Activated CD4-positive, alpha-beta T cell treated with anti-CD3 and anti-CD28 coated beads, Interleukin-2, amount 50 U/mL, for 48 hours (primary cell): ENCODE results near the gene DAZL.

Source experiments
- DNase-seq, 2 experiments: peaks; one replicate each; pipeline ENCODE4 v3.0.0-alpha.2; 2020

The DAZL gene

DNA sequence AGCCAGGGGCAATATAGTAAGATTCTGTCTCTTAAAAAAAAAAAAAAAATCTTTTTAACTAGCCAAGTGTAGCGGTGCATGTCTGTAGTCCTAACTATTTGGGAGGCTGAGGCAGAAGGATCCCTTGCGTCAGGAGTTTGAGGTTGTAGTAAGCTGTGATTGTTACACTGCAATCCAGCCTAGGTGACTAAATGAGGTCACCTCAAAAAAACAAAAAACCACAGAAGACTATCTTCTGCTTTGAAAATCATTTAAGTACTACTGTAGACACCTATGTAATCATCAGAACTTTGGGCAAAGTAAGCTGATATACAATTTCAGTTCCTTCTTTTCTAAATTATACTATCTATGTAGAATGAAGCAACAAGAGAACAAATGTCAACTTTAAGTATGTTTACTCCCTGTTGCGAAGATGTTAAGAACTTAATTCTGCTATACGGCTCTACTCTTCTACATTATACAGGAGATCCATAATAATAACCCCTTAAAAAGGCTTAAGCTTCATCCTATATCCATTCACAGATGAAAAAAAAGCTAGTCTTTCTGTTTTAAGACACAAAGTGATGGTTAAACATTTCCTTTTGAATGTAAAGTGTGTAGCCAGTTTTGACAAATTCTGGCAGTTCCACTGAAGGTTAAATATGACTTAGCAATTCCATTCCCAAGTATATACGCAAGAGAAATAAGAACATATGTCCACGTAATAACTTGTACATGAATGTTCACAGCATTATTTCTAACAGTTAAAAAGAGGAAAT is 15.2 kb downstream of the DAZL start:
- no peak for DNase-seq

DNA sequence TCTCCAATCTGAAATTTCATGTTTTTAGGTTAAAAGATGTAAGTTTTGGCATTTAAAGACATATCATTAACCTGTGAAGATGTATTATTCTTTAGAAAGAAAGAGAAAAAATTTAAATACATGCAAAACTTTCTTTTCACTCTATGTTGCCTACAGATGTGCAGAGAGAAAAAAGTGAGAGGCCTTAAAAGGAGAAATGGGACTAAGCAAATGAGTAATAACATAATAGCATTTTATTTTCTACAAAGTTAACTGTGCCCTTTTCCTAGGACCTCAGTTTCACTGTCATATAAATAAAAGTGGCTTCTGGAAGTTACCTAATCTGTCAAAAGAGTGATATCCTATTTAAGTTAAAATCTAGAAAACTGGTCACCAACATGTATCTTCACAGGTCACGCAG is 16.1 kb downstream of the DAZL start:
- DNase-seq, result no peak

DNA sequence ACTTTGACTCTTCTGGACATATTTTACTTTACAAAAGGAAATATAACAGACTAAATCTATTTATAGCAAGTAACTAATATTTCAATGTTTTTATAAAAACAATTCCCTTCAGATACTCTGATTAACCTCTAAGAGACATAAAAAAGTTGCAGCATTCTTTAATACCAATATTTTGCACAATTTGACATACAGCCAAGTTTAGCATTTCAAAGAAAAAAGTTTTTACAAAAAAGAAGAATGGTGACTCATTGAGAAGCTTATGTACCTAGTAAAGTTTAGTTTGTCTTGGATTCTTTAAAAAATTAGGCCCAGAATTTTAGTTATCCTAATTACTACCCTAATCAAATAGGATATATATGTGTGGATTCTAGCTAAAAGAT is 17.6 kb downstream of the DAZL start:
- DNase-seq, result no peak

GRCh38 chr3:16587047-16587680 is 18.1 kb downstream of the DAZL start:
- no peak for DNase-seq

GRCh38 chr3:16584880-16585279 is 20.3 kb downstream of the DAZL start:
- DNase-seq, result no peak

DNA sequence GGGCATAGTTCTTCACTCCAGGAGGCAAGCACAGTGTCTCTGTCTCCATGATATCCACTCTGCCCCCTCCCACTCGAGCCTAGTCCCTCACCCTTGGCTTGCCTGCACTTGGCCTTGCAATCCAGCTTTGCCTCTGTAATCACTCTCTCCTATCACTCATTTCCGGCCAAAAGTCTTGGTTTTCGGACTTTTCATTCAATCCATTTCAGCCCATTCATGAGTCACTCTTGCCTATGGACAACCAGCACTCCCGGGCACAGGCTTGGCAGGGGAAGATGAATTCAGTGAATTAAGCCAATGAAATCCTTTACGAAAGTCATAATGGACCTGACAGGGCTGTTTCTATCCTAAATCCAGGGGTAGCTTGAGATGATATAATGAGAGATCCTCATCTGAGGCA is 21.7 kb downstream of the DAZL start:
- DNase-seq, result no peak

- no peak for DNase-seq
Observed at GRCh38 chr3:16570113-16570512, 35.1 kb downstream of the DAZL start.

DNA sequence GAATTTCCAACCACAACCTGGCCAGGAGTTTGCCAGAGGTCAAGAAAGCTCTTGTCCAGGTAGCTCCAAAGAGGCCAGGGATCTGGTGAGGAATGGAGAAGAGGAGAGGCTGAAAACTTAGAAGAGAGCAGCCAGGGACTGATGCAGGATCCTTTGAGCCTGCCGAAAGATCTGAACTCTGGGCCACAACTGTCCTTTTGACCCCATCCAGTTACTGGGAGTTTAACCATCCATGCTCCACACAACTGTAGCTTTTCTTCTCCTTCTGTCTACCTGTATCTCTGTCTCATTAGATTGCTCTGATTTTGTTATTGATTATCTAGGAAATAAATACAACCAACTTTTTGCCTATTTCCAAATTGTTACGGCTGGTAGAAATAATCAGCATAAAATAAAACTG is 36.7 kb downstream of the DAZL start:
- DNase-seq, result no peak

- no peak for DNase-seq
Observed at GRCh38 chr3:16568115-16568514, 37.1 kb downstream of the DAZL start.

GRCh38 chr3:16559653-16560365 is 45.4 kb downstream of the DAZL start:
- no peak for DNase-seq

GRCh38 chr3:16554126-16554525 is 51.1 kb downstream of the DAZL start:
- DNase-seq, result no peak

DNA sequence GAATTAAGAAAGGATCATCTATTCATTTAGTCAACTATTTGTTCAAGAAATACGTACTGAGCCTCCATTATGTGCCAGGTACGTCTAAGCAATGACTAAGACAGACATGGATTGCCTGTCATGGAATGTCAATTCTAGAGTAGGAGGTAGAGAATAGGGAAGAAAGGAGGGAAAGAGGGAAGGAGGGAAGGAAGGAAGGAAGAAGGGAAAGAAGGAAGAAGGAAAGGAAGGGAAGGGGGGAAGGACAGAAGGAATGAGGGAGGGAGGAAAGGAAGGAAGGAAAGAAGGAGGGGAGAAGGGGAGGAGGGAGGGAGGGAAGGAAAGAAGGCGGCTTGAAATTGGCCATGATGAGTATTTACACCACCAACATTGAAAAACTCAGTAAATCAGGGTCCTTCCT is 52.5 kb downstream of the DAZL start:
- DNase-seq, result no peak

- DNase-seq, result no peak
Observed at GRCh38 chr3:16551342-16551976, 53.8 kb downstream of the DAZL start.

DNA sequence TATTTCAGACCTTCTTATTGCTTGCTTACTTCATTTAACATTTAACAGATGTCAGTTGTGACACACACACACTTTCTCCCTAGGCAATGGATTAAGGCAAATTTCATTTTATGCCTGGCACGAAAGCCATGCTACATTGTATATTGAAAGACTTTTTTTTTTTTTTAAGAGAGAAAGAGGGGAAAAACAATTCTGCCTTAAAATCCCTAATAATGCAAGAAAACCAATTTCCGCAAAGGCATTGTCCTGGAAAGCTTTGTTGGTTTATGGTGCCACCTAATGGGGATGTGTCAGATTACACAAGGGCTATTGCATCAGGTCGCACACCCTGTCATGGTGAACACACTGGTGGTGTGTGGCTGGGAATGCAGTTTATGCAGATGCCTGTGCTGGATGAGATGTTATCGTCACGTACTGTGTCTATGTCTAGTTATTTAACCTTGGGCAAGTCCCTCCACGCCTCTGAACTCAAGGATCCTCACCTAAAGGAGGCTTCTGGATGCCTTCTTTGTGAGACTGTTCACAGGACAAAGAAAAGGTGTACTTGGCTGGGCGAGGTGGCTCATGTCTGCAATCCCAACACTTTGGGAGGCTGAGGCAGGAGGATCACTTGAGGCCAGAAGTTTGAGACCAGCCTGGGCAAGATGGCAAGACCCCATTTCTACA is 54.4 kb downstream of the DAZL start:
- peak; percentile 69 to 80 for DNase-seq

- no peak for DNase-seq
Observed at GRCh38 chr3:16550305-16550675, 54.9 kb downstream of the DAZL start.

GRCh38 chr3:16548721-16549120 is 56.5 kb downstream of the DAZL start:
- DNase-seq, result no peak

DNA sequence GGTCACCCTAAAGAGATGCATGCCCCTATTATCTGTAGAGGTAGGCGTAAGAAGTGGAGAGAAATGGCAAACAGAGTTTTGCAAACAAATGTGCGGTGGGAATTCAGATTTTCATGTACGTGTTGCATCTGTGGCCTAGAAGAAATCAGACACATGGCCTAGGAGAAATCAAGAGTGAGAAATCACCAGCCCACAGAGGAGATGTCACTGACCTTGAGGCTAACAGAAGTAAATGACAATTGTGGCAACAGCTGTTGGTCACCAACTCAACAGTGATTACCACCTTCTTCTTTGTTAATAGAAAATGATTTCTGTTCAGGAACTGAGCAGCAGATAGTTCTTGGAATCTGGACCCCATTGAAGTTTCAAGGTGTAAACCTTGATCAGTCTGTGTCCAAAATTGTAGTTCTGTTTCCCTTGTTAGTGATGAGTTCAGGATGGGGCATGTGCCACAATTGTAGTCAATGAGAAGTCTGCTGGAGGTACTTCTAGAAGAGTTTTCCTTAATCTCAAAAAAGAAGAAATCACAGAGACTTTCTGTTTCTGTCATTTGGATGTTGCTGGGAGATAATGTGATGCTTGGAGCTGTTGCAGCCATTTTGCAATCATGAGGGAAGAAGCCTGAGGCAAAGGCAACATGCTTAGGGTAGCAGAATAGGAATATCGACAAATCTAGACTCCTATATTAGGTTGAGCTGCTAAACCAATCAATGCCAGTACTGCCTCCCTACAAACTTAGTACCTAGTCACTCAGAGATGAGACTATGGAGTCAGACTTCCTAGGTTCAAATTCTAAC is 57.5 kb downstream of the DAZL start:
- DNase-seq, result no peak

DNA sequence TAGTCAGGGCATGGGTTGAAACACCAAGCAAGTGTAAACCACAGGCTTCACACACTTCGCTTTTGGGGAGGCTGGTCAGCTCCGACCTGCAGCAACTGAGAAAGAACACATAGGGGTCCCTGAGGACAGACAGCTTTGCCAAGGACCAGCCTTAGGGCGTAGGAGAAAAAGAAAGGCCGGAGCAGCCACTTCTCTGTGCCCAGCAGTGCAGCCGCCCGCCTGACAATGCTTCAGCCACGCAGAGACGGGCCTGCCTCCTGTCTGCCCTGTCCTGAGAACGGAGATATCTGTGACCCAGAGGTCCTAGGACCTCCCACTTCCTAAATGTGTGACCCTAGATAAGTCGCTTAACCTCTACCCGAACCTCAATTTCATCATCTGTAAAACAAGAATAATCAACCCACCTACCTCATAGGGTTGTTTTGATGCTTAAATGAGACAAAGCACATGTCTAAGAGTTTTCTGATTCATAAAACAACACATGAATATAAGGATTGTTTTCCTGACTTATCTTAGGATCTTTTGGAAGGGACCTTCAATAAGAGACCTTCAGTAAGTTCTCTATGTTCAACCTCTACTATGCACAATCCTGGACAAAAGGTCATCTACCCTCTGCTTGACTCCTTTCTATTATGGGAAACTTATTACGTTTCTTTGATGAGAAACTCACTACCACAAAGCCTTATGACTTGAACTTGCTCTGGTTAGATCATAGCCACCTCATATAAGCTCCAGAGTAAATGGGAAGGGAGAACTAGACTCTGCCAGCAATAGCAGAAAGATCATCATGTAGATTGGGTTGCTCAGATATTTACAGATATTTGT is 58.8 kb downstream of the DAZL start:
- DNase-seq, result no peak

DNA sequence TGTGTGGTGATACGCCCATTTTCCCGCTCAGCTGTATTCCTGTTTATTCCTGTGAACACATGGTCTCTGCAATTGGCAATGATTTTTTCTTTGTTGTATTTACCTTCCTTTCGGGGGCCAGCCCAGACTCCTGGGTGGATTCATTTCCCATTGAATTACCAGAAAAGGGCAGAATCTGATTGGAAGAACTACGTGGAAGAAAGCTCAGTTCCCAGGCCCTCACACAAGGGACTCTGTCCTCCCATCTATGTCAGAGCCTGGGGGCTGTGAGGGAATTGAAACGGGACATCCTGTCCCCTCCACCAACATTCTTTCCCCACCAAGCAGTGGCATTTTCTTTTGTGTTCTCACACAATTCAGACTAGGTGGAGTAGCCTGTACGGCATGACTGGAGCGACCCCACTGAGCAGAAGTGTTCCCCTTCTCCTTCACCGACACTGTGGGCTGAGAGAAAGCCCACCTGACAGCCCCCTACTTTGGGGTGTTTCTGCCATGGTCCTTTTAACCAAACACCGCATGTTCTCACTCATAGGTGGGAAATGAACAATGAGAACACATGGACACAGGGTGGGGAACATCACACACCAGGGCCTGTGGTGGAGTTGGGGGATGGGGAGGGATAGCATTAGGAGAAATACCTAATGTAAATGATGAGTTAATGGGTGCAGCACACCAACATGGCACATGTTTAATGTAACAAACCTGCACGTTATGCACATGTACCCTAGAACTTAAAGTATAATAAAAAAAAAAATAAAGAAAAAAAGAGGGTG is 59.6 kb downstream of the DAZL start:
- no peak for DNase-seq

- no peak for DNase-seq
Observed at GRCh38 chr3:16543242-16543864, 61.9 kb downstream of the DAZL start.
